Bronchial epithelial cell (primary cell): ENCODE results near the gene DSCAML1. TPM values are rescaled to one million over a fixed set of nuclear protein-coding genes. Genes with fewer than 3 reads are reported as not detected.

ENCODE experiments used
- DNase-seq: peaks from one replicate; pipeline ENCODE4 v3.0.0-alpha.2; 2010; ENCODE audit warnings: low read depth
- FAIRE-seq: peaks from 2 replicates; lab custom pipeline; 2011; peaks lifted over from hg19 to GRCh38; lab: Jason Lieb, UNC
- H3K27me3 ChIP-seq: 2 replicates; pipeline ENCODE4 v1.5.1; 2011; ENCODE audit warnings: low read length; ENCODE audit not compliant: control insufficient read depth, insufficient read depth
- H3K36me3 ChIP-seq: 2 replicates; pipeline ENCODE4 v1.5.1; 2011; ENCODE audit warnings: low read length; ENCODE audit not compliant: control insufficient read depth, insufficient read depth
- H3K4me3 ChIP-seq: 2 replicates; pipeline ENCODE4 v1.5.1; 2011; ENCODE audit warnings: mild to moderate bottlenecking, low read depth, low read length, control low read depth
- CTCF ChIP-seq: IDR thresholded peaks from 2 replicates; pipeline ENCODE4 v1.5.1; 2011; ENCODE audit warnings: mild to moderate bottlenecking, moderate library complexity, low read length, control low read depth, inconsistent platforms; ENCODE audit not compliant: insufficient read depth, severe bottlenecking
- total RNA-seq: library from RNA; depleted of rRNA; stranded (reverse); fragments of >200 nt; gene quantifications from 2 replicates; pipeline ENCODE4 v1.2.1, GENCODE V29; 2014

DSCAML1 gene
- total RNA-seq, 1 donor from 2014 or later, result under 0.01 TPM

GRCh38 chr11:117517097-117517496 lies 279.9 kb downstream of the DSCAML1 start:
- FAIRE-seq, result no peak

GRCh38 chr11:117515892-117516787 lies 280.9 kb downstream of the DSCAML1 start:
- no peak for TF ChIP-seq CTCF
- peaks cover 5% of the 10 kb centered on the region for H3K27me3 ChIP-seq
- FAIRE-seq (no peak), DNase-seq (no peak)
- H3K4me3 ChIP-seq, result no peak overlapping the region
- no peaks in the 10 kb centered on the region for H3K36me3 ChIP-seq

More at GRCh38 chr11:117517097-117517496, 279.9 kb downstream of the DSCAML1 start:
- no peaks in the 10 kb centered on the region for H3K27me3 ChIP-seq
- DNase-seq, result no peak
- TF ChIP-seq CTCF, result no peak
- H3K4me3 ChIP-seq, result no peak overlapping the region
- H3K36me3 ChIP-seq, result no peaks in the 10 kb centered on the region

GRCh38 chr11:117514256-117514655 lies 282.8 kb downstream of the DSCAML1 start:
- FAIRE-seq (no peak), DNase-seq (no peak)
- Histone ChIP-seq H3K4me3 (no peak overlapping the region), H3K36me3 (no peaks in the 10 kb centered on the region), H3K27me3 (peaks cover 8% of the 10 kb centered on the region)
- no peak for TF ChIP-seq CTCF

- FAIRE-seq (no peak), DNase-seq (no peak)
- peaks cover 8% of the 10 kb centered on the region for H3K27me3 ChIP-seq
- no peak for TF ChIP-seq CTCF
- no peaks in the 10 kb centered on the region for H3K36me3 ChIP-seq
- no peak overlapping the region for H3K4me3 ChIP-seq
Observed at GRCh38 chr11:117513666-117514065, 283.4 kb downstream of the DSCAML1 start.

GRCh38 chr11:117511931-117512539 lies 285.0 kb downstream of the DSCAML1 start:
- no peak for DNase-seq
- peaks cover 8% of the 10 kb centered on the region for H3K27me3 ChIP-seq
- TF ChIP-seq CTCF, result no peak
- H3K36me3 ChIP-seq, result no peaks in the 10 kb centered on the region
- FAIRE-seq, result no peak
- no peak overlapping the region for H3K4me3 ChIP-seq
